Left lobe of liver (tissue), 2 donors: ENCODE results near the gene PSMA1. TPM values are rescaled to one million over a fixed set of nuclear protein-coding genes. Genes with fewer than 3 reads are reported as not detected.
"Not testable (repeated sequence)": the region's sequence is repeated elsewhere in the genome, so short reads cannot be mapped to it uniquely, and the experiment has no call there.

Experiments used
- ATAC-seq: fragments of 200-7000 bp; cut with Tn5 transposase; one replicate; pipeline ENCODE4 v1.9.1; 2020; ENCODE audit warnings: mild to moderate bottlenecking, moderate library complexity
- DNase-seq: peaks from one replicate; pipeline ENCODE4 v3.0.0-alpha.2; 2020; ENCODE audit warnings: low spot score
- total RNA-seq: library from RNA; stranded (reverse); gene quantifications from one replicate; pipeline ENCODE4 v1.2.1, GENCODE V29; 2021
- donor health status: DM: no; HTN: no; CAD: no; lungs with moderate emphysema.
- donor health status: DM: no; HTN: yes; CAD: no.

PSMA1 gene
- total RNA-seq, 1 donor from 2014 or later: 63.9 TPM

DNA sequence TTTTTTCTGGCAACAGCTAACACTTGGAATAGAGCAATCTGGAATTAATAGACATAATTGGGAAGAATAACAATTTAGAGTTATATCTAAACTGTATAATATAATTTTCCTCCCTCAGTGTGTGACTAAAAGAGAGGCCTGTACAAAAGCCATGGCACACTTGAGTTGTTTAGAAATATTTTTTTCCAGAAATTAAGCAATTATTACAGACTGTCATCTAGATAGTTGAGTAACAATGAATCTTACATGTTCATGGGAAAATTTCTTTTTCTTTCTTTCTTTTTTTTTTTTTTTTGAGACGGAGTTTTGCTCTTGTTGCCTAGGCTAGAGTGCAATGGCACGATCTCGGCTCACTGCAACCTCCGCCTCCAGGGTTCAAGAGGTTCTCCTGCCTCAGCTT is 15.0 kb upstream of the PSMA1 start:
- ATAC-seq, DNase-seq: not testable (repeated sequence)

DNA sequence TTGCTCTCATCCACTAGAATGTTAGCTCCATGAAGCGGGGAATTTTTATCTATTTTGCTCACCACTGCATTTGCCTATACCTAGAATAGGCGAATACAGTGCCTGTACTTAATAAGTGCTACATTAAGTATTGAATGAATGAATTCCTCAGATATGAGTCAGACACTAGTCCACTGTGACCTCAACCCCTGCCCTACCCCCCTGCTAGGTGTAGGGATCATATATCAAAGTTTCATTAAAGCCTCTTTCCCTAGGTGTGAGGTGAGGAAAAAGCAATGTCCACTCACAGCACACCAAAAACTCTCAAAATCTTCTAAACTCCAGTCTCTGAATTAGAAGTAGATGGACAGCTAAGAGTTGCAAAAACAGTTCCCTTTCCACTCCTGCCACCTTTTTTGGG is 9.8 kb upstream of the PSMA1 start:
- no peak for ATAC-seq
- DNase-seq: no peak

DNA sequence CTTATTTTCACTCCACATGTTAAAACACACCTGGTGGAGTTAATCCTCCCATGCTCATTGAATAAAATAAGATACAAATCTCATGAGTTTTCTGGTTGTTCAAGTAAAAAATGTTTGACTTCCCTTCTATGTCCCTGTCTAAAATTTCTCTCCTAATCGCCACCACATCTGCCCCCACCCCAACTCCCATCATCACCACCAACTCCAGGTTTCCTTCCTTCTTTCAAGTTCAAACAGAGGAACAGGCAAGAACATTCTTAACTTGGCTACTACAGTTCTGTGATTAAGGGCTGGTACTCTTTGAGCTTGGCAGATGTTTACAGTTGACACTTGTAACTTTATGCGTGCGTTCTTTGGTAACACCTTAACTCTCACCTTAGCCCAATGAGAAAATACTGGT is 9.1 kb upstream of the PSMA1 start:
- ATAC-seq: no peak
- no peak for DNase-seq

DNA sequence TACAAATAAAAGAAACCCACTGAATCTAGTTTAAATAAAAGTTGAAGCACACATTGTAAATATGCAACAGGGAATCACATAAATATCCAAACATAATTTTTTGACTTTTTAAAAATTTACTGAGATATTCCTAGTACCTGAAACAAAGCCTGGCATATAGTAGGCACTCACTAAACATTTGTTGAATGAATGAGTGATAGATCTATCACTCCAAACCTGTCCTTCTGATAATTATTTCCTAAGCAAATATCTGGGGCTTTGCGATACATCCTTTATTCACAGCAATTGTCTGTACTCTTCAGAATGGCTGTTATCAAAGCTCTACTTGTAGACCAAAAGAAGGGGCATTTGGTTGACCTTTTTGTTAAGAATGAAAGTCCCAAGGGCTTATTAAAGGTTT is 2.6 kb upstream of the PSMA1 start:
- ATAC-seq (no peak), DNase-seq (no peak)

DNA sequence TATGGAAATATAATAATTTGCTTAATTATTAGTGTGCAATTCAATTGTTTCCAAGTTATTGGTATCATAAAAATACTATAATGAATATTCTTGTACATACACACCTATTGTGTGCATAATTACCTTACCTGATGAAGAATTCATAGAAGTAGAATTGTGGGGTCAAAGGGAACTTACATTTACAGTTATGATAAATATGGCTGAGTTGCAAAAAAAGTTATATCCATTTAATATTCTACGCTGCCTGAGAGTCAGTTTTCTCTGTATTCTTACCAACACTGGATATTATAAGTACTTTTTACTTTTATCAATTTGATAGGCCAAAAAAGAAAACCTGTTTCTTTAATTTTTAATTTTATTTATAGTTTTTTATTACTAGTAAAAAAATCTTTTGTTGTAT is 2.1 kb upstream of the PSMA1 start:
- DNase-seq (no peak), ATAC-seq (no peak)

DNA sequence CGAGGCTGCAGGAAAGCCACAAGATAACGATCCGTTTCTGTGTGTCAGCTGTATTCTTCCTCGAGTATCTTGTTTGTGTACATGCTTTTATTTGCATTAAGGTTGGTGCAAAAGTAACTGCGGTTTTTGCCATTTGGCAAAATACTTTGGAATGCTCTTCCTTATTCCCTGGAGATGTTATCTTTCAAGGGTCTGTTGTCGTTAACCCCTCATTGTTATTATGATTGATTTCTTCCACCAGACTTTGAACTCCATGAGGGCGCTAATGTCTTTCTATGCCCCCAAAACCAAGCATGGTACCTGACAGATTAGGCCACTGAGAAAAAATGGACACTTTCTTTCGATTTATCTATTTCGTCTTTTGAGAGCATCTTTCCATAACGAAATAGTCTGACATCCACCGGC is 563 bp upstream of the PSMA1 start:
- ATAC-seq (no peak), DNase-seq (no peak)

DNA sequence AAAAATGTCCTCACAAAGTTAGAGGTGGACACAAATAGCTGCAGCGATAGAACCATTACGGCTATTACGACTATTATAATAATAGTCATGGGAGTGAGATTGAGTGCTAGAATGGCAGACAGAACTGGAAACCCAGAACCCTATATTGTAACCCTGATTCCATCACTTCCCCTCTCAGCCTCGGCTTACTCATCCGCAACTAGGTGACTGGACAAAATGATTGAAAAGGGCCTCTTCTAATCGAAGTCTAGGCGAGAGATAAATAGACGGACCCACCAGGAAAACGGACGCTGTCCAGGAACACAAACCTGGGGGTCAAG is 629 bp downstream of the PSMA1 start:
- ATAC-seq: no peak
- no peak for DNase-seq

DNA sequence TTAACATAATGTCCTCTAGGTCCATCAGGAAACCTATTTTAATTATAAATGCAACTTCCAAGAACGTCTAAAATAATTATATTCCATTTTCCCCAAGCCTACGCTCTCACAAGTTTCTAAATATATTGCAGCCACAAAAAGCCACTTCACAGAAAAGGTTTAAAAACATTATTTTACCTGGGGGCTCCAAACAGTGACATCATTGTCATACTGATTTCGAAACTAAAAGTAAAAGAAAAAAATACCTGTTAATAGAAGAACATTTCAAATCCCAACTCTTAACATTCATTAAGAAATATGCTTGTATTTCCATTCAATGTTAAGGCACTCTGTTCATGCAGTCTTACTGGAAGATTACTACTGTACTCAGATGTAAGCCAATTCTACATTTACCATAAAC is 1.4 kb downstream of the PSMA1 start:
- ATAC-seq (no peak), DNase-seq (no peak)

DNA sequence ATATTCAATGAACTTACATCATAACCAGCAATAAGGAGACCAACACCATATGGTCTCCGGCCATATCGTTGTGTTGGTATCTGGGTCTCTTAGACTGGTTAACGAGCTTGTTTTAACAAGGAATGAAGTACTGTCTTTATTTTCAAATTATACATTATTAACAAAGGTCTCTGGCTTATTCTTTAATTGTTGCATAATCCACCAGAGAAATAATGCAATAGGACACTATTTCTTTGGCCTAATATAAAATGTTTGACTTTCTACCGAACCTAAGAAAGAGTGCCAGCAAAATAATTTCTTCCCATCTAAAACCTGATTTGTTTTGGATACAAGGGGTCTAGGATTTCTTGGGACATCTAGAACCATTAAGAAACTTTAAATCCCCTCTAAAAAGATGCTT is 6.4 kb downstream of the PSMA1 start:
- DNase-seq: no peak
- ATAC-seq: peak; percentile 32

DNA sequence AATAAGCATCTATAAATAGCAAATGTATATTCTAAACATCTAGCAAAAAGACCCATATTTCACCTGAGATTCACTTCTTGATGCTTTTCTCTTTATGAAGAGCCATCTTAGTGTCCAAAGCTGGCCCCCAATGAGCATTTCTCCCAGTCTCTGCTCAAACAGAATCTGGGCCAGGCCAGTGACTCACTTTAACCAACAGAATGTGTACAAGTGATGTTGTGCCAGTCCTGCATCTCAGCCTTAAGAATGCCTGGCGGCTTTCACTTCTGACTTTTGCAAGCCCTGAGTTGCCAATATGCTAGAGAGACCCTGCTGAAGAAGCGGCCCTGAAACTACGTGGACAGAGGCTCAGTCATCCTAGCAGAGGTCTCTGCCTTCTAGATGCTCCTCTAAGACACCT is 13.7 kb downstream of the PSMA1 start:
- ATAC-seq (no peak), DNase-seq (no peak)

DNA sequence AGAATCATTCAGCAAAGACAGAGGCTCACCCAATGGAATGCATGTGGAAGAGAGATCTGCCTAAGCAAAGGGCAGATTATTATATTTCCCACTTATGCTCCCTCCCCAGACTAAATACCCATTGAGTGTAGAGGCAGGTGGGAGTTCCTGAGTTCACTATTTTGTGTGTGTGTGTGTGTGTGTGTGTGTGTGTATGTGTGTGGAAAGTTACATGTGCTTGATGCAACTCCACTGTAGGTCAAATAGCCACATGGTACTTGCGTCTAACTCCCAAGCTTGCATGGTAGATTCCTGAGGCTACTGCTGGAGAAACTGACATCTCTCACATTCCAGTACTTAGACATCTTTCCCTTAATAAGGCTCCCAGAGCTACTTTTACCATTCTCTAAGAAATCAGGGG is 17.2 kb downstream of the PSMA1 start:
- DNase-seq (no peak), ATAC-seq (no peak)

DNA sequence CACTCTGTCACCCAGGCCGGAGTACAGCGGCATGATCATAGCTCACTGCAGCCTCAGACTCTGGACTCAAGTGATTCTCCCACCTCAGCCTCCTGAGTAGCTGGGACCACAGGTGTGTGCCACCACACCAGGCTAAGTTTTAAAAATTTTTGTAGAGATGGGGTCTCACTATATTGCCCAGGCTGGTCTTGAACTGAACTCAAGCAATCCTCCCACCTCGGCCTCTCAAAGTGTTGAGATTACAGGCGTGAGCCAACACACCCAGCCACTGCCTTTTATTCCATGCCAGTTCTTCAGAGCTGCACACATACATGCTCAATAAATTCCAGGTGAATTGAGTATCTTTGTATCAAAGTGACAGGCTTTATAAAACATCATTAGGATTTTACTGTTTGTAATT is 18.1 kb downstream of the PSMA1 start:
- no peak for ATAC-seq
- DNase-seq: no peak

DNA sequence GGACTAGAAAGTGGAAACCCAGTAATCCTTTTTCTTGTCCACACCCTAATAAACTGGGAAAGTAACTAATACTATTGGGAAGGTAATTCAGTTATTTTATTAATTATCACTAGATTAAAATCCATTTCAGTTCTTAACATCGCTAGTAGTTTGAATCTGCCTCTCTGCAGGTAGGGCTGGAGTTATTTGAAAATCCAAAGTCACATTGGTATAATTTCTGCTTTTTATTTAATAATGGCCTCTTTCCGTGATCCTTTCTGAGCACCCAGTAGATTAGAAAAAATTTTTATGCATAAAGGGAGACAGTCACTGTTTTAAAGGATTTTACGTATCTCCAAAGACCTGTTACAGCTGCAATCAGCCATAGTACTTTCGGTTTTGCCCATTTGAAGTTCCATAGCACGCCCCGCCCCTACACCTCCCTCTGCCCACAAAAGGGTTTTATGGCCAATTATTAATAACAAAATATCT is 20.0 kb downstream of the PSMA1 start:
- ATAC-seq: peak; percentile 70
- DNase-seq: peak; percentile 62

DNA sequence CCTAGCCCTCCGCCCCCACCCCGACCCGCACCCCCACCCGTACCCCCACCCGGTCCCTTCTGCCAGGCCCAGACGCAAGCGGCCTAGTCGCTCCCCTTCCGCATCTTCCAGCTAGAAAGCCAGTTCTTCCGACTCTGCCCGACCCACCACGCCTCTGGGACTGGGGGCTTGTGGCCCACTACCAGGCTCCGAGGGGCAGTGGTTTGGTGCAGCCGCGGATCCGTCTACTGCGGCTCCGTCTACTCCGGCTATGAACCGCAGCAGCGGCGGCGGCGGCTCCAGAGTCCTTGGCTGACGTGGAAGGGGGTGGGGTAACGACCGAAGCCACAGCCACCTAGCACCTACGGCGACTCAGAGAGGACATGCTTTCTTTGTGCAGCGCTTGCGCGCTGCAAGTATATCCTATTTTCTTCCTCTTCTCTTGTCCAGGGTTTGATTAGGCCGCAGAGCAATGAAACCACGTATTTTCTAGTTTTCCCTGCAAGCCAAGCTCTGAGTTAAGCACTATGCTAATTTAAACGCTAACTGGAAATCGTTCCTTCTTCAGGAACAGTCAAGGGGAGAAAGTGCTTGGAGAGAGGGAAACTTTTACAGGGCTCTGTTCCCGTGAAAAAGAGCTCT is 20.5 kb downstream of the PSMA1 start, which contains the start of gene COPB1:
Gene COPB1 (minus strand): TSS at position 252 of the 621 bp plus-strand sequence. CDS start 883 bp downstream, outside the sequence.
- ATAC-seq: peak; percentile 97
- DNase-seq: peak; percentile 96

DNA sequence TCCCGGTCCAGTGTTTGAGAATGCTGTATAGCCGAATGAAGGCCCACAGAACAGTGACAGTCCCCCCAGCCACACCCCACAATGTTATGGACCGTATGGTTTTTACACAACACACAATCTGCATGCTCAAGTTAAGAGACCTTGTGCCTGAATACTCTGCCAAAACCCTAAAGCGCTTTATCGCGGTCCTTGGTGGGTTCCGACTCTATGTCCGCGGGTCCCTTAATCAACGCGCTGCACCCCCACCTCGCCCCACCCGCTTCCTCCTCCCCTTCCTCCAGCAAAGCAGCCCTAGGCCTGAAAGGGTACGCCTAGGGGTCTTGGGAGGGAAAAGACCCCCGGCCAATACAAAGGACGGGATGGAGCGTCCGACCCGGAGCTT is 21.0 kb downstream of the PSMA1 start:
- DNase-seq (no peak), ATAC-seq (peak; percentile 54)

DNA sequence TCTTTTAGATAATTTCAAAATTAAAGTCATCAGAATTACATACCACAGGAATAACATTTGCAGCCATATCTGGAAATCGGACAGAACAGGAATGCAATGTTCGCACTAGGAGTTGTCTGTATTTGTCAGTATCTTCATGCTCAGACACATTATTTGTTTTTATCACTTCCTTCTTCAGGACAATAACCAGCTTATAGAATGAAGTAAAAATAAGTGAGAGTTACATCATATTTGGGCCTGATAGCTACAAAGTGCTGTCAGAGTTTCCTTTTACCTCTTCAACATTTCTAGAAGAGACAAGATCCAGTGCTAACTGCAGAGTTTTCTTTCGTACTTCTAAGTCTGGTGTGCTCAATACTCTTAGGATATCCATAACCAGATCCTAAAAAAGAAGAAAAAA is 39.5 kb downstream of the PSMA1 start:
- ATAC-seq (no peak), DNase-seq (no peak)

DNA sequence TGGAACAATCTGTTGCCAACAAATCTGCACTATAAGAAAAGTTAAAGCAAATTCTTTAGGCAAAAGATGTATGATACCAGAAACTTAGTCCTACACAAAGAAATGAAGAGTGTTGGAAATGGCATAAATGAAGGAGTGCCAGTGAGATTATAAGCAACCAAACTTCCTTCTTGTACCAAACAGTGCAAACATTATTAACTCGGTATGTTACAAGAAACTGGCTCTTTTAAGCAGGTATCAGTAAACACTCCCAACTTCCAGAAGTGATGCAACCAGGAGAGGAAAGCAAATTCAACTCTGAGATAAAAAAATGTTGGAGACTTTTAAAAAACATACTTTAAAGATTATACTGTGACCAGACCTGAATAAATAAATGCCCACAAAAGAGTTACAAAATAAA is 49.1 kb downstream of the PSMA1 start:
- ATAC-seq: no peak
- DNase-seq: no peak

DNA sequence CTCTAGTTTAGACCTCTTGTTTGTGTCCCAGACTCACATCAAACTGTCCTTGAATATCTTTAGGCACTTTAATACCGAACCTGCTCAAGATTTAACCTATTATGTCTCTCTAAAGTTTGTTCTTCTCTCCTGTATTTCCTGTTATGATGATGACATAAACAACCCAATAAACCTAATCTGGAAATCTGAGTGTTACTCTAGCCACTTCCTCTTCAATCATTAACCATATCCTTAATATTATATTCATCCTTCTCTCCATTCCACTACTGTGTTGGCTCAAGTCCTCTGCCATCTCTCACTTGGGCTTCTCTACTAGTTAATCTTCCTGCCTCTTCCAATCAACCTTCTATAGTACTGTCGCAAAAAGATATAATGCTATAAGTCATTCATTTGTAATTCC is 56.6 kb downstream of the PSMA1 start:
- ATAC-seq: no peak
- no peak for DNase-seq

DNA sequence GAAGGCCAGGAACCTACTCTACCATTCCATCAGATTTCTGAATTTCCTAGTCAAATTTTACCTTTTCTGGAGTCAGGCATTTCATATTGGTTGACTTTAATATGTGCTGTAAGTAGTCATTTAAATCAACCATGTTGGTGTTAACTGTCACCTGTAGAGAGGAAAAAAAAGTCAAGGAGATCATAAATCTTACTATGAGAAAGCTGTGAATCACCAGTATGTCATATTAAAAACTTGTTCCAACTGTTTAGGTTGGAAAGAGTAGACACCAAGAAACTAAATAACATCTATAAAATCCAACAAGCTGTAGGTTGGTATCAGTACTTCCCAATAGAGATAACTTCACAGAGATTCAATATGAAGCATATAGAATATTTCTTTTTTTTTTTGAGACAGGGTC is 60.0 kb downstream of the PSMA1 start:
- ATAC-seq: no peak

DNA sequence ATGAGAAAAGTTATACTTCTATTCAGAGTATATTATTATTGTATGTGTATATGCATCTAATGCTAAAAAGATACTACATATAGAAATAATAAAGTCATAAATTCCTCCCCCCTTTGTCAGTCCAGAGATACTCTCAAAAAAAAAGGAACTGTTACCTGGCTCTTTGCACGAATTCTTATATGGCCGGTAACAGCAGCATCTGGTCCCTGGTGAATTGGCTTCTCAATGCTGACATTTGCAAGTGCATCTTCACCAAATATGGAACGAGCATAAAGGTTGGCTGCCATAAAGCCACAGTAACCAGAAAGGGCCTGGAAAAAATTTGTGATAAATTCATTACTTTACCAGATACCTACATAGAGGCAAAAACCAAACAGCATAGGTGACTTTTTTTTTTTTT is 61.8 kb downstream of the PSMA1 start:
- no peak for ATAC-seq
- no peak for DNase-seq

More for the DNA sequence above, 60.0 kb downstream of the PSMA1 start:
- DNase-seq: no peak

DNA sequence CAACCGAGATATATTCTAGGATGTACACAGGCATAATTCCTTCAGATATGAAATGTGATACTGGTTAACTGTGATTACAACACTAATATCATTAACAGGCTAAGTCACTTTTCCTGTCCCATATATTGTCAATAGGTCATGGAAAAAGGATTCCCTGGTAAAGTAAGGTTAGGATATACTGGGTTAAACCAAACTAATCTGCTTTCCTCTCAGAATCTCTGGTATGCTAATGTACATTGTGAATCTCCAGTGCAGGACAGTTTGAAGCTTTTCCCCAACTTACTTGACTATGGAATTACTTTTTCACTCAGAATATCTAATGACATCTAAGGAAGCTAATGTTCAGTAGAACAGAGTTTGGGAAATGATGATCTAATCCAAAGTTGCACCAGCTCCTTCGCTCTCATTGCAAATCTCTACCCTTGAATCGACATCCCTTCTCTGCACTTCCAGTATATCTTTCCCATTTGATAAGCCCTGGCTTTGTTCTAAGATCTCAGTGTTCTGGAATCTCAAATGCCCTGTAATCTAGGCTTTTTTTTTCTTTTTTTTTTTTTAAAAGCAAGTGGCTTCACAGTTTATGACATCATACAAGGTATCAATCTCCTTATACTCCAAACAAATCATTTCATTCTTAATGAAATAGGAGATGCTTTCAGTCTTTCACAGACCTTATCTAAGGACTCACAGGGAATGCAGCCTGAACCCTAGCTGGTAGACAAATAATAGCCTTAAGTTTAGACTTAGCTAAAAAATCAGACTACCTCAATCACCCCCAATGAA is 64.3 kb downstream of the PSMA1 start:
- DNase-seq (no peak), ATAC-seq (no peak)
